Fibroblast of mammary gland (primary cell): ENCODE data around the gene CTIF.

Experiments
- DNase-seq: peaks from one replicate; pipeline ENCODE4 v3.0.0-alpha.2; 2010; ENCODE audit warnings: low read depth
- H3K4me3 ChIP-seq: 2 replicates; pipeline ENCODE4 v1.5.1; 2011; ENCODE audit warnings: low read depth, mild to moderate bottlenecking, low read length, moderate library complexity; ENCODE audit not compliant: control insufficient read depth
- CTCF ChIP-seq: conservative IDR thresholded peaks from 2 replicates; pipeline ENCODE4 v1.5.1; 2011; ENCODE audit warnings: low read depth, low read length, inconsistent platforms; ENCODE audit not compliant: control insufficient read depth, insufficient read depth

CTIF gene

DNA sequence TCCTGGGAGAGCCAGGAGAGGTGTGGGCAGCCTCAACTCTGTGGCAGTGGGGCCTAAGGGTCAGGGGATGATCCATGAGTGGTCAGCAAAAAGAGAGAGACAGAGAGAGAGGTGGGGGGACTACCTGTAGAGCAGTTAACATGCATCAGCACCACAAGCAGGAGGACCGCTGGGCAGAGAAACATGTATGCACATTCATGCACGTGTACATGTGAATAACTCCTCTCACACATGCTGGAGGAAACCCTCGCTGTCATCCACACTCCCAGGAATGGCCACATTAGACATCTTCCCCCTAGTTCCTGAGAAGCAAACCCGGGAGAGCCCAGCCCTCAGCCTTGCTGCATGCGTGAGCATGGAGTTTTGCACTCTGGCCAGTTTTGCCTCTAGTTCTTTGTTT is 245.8 kb downstream of the CTIF start:
- no peak for DNase-seq
- H3K4me3 ChIP-seq: no peak overlapping the region
- no peak for TF ChIP-seq CTCF

GRCh38 chr18:48785091-48785614 is 246.3 kb downstream of the CTIF start:
- TF ChIP-seq CTCF: no peak
- no peak overlapping the region for H3K4me3 ChIP-seq
- DNase-seq: no peak

DNA sequence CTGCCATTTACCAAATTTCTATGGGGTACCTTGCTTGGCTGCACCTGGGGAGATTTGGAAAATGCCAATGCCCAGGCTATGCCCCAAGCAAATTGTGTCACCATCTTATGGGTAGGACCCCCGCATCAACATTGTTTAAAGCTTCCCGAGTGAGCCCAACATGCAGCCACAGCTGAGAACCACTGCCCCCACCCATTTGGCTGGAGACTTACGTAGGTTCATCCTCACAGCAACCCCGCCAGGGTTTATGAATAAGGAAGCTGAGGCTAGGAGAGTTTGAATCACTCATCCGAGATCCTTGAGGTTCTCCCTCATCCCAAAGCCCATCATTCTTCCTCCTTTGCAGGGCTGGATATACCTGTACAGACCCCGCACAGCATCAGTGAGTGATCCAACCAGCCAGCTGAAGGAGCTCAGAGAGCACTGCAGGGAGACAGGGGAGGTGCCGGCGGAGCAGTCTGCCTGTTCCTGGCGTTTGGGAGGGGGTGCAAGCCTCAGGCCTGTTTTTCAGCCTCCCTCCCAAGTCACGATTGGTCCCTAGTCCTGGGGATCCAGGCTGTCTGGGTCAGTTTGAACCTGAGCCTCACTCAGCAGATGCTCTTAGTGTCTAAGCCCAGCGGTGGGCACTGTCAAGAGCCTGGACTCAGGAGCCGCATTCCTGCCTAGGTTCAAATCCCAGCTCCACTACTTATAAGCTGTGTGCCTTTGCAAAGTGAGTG is 247.1 kb downstream of the CTIF start:
- no peak for TF ChIP-seq CTCF
- DNase-seq: no peak
- no peak overlapping the region for H3K4me3 ChIP-seq

DNA sequence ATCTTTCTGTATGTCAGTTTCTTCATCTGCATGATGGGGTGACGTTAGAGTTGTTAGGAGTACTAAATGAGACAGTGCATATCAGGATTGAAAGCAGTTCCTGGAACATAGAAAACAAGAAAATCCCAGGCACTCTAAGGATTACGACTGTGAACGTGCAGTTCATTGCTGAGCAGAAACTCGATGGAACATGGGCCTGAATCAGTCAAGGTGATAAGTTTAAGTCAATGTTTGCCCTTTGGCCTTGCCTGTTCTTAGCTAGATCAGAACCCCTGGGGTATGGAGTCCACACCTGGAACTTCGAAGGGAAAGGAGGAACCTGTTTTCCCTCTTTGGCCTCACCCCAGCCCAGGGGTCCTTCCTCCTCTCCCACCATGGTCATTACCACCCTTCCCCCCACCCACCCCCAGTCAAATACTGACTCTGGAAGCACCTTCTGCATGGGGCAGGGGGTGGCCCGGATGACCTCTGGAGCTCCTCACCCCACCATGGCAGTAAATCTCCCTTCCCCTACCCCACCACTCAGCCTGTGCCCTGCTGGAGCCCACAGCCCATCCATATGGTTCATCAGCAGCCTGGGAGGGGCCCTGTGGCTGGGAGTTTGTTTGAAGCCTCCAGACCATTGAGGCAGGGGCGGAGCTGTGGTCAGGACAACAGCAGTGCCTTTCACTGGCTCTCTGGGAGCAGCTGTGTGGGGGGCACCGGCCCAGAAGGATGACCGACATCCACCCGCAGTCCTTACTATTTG is 247.8 kb downstream of the CTIF start:
- no peak for DNase-seq
- H3K4me3 ChIP-seq: no peak overlapping the region
- no peak for TF ChIP-seq CTCF

DNA sequence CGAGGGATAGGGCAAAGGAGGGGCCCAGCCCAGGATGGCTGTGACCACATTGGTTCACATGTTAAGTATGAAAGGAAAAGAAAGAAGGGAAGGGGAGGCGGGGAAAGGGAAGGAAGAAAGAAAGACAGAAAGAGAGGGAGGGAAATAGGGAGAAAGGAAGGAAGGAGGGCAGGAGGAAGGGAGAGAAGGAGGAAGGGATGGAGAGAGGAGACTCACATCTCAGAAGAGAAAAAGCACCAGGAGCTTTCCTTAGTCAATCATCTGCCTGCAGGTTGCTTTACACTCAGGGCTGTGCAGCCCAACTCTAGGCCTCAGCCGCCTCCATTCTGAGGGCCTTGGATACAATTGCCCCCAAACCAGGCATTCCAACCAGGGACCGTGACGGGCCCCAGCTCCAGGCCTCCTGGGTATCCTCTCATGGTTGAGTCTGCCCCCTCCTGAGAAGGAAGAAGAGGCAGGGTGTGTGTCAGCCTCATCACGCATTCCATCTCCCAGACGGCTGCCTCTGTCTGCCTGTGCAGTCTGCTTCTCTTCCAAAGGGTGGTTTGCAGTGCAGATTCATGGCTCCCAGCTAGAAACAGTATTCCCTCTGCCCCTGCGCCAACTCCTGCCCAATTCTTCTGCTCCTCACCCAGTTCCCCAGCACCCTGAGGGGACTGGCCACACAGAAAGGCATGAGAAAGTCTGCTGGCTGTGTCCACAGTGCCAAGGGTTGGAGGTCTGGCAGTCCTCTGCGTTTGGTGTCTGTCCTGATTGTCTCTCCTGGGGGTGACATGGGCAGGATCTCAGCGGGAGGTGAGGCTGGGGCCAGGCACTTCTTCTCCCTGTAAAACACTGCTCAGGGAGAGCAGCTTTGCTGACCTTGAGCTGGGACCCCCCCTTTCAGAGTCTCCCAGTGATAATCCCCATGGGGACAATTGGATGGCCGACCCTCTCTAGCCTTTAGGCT is 248.6 kb downstream of the CTIF start:
- no peak for DNase-seq
- no peak for TF ChIP-seq CTCF
- no peak overlapping the region for H3K4me3 ChIP-seq

- TF ChIP-seq CTCF: no peak
- DNase-seq: no peak
- H3K4me3 ChIP-seq: no peak overlapping the region
Observed at GRCh38 chr18:48788373-48788772, 249.5 kb downstream of the CTIF start.
